BJ (cell line): ENCODE measurements around the gene BRINP2. TPM values are rescaled to one million over a fixed set of nuclear protein-coding genes. Genes with fewer than 3 reads are reported as not detected.

Experiments
- CTCF ChIA-PET: fragments of 350-600 bp; formaldehyde crosslinking; extraction: SDS; loops from one replicate; lab custom pipeline; 2021; ENCODE audit warnings: antibody characterized with exemption, inconsistent platforms; lab: Yijun Ruan, JAX
- POLR2A ChIA-PET: fragments of 300-600 bp; sonication (Branson Sonifier 250); formaldehyde crosslinking; extraction: SDS; loops from one replicate; lab custom pipeline; 2021; ENCODE audit warnings: antibody characterized with exemption; lab: Charles Lee
- DNase-seq: peaks from one replicate; pipeline ENCODE4 v3.0.0-alpha.2; 2011; ENCODE audit warnings: low read depth
- H3K27me3 ChIP-seq: 2 replicates; pipeline ENCODE4 v1.6.0; 2011; ENCODE audit warnings: low read length; ENCODE audit not compliant: control insufficient read depth, insufficient read depth
- H3K36me3 ChIP-seq: 2 replicates; pipeline ENCODE4 v1.5.1; 2011; ENCODE audit warnings: low read length; ENCODE audit not compliant: control insufficient read depth, insufficient read depth
- H3K4me3 ChIP-seq: 2 replicates; pipeline ENCODE4 v1.5.1; 2011; ENCODE audit warnings: low read depth, mild to moderate bottlenecking, control low read depth, low read length
- CTCF ChIP-seq: IDR thresholded peaks from 2 replicates; pipeline ENCODE4 v1.5.1; 2011; ENCODE audit warnings: low read depth, mild to moderate bottlenecking, control low read depth, inconsistent platforms, low read length, moderate library complexity; ENCODE audit not compliant: insufficient read depth
- polyA plus RNA-seq: library from polyadenylated mRNA; depleted of rRNA; stranded (reverse); fragments of >200 nt; gene quantifications from 2 replicates; pipeline ENCODE4 v1.2.3, GENCODE V29; 2011

BRINP2 gene
- polyA plus RNA-seq, 1 experiment = 0.02 TPM

- no peak for DNase-seq
- no peak for TF ChIP-seq CTCF
- CTCF ChIA-PET = no interaction called here
- POLR2A ChIA-PET = no interaction called here
- H3K36me3 ChIP-seq = no peaks in the 10 kb centered on the region
- H3K4me3 ChIP-seq = no peak overlapping the region
- peaks cover 1% of the 10 kb centered on the region; the same call in 1 of the 2 replicates for H3K27me3 ChIP-seq
These were observed 57.9 kb downstream of the BRINP2 start for GRCh38 chr1:177228693-177229065.

- no peak for DNase-seq
- Histone ChIP-seq H3K4me3 (no peak overlapping the region), H3K27me3 (peaks cover 2% of the 10 kb centered on the region; the same call in 1 of the 2 replicates), H3K36me3 (no peaks in the 10 kb centered on the region)
- CTCF ChIA-PET = interaction anchor here (1.2 kb wide), 2 partner anchors 17 to 126 kb away, joined by 3 read pairs; no protein-coding TSS in a partner anchor
- no peak for TF ChIP-seq CTCF
- POLR2A ChIA-PET = no interaction called here
These were observed 59.0 kb downstream of the BRINP2 start for GRCh38 chr1:177229781-177230180.

- no peak for TF ChIP-seq CTCF
- no peaks in the 10 kb centered on the region for H3K36me3 ChIP-seq
- no peak for DNase-seq
- H3K27me3 ChIP-seq = peaks cover 2% of the 10 kb centered on the region
- ChIA-PET CTCF (interaction anchor here (1.2 kb wide), 2 partner anchors 16 to 125 kb away, joined by 3 read pairs; no protein-coding TSS in a partner anchor), POLR2A (no interaction called here)
- no peak overlapping the region for H3K4me3 ChIP-seq
These were observed 59.7 kb downstream of the BRINP2 start for GRCh38 chr1:177230228-177231016.

GRCh38 chr1:177235350-177235749, 64.6 kb downstream of the BRINP2 start:
- H3K4me3 ChIP-seq = no peak overlapping the region
- TF ChIP-seq CTCF = no peak
- no peaks in the 10 kb centered on the region for H3K36me3 ChIP-seq
- ChIA-PET POLR2A (no interaction called here), CTCF (interaction anchor here (1.0 to 1.7 kb wide), 2 partner anchors 20 to 54 kb away, joined by 3 to 4 read pairs; no protein-coding TSS in a partner anchor)
- H3K27me3 ChIP-seq = peaks cover 3% of the 10 kb centered on the region
- no peak for DNase-seq

- DNase-seq = no peak
- peaks cover 3% of the 10 kb centered on the region for H3K27me3 ChIP-seq
- H3K36me3 ChIP-seq = no peaks in the 10 kb centered on the region
- no peak for TF ChIP-seq CTCF
- no peak overlapping the region for H3K4me3 ChIP-seq
- CTCF ChIA-PET = no interaction called here
- POLR2A ChIA-PET = no interaction called here
These were observed 66.2 kb downstream of the BRINP2 start for GRCh38 chr1:177236962-177237361.
